Measurements from ENCODE around the gene EAF1.
"Not testable (repeated sequence)": the region's sequence is repeated elsewhere in the genome, so short reads cannot be mapped to it uniquely, and the experiment has no call there.

Gene EAF1

DNA sequence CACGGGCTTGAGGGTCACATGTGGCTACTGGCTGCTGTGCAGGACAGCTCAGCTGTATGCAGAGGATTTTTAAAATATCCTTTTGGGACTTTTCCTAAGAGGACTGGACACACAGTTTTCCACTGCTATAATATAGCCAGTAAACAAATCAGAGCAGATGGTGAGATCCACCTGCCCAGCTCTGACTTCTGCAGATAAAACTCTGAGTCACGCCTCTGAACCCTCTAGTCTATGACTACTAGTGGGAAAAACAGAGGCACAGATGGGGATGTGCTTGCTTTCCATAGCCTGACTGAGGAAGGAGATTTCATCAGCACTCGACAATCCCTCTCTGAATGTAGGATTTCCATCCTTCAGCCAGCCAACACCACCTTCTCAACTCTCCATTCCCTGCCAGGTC lies 49.0 kb downstream of the EAF1 start:
- TF ChIP-seq, protein P1, sequence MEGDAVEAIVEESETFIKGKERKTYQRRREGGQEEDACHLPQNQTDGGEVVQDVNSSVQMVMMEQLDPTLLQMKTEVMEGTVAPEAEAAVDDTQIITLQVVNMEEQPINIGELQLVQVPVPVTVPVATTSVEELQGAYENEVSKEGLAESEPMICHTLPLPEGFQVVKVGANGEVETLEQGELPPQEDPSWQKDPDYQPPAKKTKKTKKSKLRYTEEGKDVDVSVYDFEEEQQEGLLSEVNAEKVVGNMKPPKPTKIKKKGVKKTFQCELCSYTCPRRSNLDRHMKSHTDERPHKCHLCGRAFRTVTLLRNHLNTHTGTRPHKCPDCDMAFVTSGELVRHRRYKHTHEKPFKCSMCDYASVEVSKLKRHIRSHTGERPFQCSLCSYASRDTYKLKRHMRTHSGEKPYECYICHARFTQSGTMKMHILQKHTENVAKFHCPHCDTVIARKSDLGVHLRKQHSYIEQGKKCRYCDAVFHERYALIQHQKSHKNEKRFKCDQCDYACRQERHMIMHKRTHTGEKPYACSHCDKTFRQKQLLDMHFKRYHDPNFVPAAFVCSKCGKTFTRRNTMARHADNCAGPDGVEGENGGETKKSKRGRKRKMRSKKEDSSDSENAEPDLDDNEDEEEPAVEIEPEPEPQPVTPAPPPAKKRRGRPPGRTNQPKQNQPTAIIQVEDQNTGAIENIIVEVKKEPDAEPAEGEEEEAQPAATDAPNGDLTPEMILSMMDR (conservative IDR thresholded peaks at IDR 0.05) = no peak
- H3K27ac ChIP-seq = no peak overlapping the region

DNA sequence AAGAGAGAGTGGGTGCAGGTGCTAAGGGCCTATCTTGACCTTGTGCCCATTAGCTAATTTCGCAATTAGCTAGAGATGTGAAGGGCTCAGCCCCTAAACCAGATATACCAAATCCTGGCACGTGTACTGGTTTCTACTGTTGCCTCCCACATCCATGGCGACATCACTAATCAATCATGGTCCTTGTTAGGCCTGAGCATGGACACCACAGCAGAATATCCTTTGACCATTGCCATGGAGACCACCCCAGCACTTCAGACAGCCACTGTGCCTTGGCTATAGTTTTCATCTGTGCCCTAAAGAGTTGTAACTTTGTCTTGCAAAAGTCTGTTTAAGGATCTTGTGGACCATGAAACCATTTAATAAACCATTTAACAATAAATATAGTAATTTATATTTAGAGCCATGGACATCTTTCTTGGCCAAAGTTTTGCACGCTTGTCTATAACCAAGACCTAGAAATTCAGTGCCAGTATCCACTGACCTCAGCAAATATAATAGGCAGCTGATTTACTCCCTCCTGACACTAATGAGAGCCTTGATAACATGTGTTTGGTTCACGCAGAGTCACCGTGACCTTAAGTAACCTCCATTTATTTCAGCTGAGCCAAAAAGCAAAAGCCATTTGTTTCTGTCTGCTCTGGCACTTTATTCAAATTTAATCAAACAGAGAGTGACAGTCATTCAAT lies 50.7 kb downstream of the EAF1 start:
- TF ChIP-seq, protein P1 (conservative IDR thresholded peaks at IDR 0.05) = no peak

DNA sequence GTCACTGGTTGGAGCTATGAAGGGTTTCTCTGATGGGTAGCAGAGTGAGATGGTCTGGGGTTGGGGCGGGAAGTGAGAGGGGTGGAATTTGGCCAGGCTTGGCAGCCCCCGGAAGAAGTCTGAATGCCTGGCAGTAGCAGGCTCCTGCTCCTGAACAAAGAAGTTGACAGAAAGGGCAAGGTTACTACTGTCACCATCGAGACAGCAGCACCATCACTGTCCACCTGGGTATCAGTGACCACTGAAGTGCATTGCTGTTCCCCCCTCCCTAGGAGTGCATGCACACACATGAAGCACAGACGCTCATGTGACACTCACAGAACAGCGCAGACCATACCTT lies 51.2 kb downstream of the EAF1 start:
- TF ChIP-seq, protein P1 (conservative IDR thresholded peaks at IDR 0.05) = no peak
- no peak overlapping the region for H3K27ac ChIP-seq

More for the DNA sequence above, 50.7 kb downstream of the EAF1 start:
- no peak overlapping the region for H3K27ac ChIP-seq

DNA sequence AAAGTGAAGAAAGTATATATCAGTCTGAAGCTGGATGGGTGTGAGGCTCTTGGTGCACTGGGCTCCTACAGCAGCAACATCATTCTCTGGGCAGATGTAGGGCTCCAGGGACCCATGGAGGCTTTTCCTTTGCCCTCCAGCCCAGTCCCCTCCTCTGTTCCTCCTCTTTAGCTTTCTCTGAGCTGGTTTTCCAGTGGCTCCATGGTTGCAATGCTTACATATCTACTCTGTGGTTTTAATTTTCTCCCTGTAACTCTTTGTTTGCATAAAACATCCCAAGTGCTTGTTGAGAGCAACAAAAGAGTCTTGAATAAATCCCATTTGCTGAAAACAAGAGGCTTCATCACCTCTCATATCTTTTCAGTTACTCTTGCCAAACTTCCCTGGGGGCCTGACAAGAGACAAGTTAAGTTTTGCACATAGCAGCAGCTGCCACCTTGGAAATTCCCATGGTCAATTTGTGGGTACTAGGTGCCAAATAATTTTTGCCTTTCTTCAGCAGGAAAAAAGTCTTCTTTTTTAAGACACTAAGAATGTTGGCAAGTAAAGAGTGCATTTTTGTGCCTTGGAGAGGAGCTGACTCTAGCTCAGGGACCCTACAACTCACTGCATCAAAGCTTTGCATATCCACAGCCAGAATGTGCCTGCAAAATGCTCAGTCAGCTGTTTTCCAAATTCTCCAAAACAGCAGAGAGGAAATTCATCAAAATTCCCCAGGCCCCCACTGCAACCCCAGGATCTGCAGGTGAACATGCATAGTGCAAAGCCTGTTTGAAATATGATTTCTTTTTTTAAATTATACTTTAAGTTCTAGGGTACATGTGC lies 52.2 kb downstream of the EAF1 start:
- no peak overlapping the region for H3K27ac ChIP-seq
- TF ChIP-seq, protein P1 (conservative IDR thresholded peaks at IDR 0.05) = no peak

DNA sequence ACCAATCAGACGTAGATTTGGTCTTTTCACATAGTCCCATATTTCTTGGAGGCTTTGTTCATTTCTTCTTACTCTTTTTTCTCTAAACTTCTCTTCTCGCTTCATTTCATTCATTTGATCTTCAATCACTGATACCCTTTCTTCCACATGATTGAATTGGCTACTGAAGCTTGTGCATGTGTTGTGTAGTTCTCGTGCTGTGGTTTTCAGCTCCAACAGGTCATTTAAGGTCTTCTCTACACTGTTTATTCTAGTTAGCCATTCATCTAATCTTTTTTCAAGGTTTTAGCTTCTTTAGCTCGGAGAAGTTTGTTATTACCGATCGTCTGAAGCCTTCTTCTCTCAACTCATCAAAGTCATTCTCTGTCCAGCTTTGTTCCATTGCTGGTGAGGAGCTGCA lies 57.2 kb downstream of the EAF1 start:
- H3K27ac ChIP-seq = not testable (repeated sequence)

DNA sequence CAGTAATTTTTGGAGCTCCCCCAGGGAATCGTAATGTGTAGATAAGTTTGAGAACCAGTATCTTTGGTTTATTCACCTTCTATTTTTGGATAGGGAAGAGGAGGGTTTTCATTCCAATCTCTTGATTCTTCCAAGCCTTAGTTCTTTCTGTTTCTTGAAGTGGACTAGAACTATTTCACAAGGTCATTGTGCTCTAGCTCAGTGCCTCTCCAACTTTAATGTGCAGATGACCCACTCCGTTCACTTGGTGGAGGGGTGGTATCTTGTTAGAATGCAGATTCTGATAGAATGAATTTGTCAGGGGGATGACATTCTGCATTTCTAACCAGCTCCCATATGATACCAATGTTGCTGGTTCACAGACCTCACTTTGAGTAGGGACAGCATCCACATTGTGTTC lies 58.6 kb downstream of the EAF1 start:
- TF ChIP-seq, protein P1 (conservative IDR thresholded peaks at IDR 0.05) = no peak
- no peak overlapping the region for H3K27ac ChIP-seq

DNA sequence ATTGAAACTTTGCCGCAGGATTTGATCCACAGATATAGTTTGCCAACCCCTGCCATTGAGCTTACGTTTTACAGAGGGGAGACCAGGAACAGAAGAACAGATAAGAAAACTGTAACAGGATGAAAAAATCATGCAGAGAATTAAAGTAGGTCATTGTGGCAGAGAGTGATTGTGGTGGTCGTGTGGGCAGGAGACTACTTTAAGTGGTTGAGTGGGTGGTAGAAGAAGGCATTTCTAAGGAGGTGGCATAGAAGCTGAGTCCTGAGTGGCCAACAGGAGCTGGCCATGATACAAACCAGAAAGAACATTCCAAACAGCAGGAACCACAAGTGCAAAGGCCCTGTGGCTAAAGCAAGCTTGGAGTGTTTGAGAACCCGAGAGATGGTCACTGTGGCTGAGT lies 59.6 kb downstream of the EAF1 start:
- TF ChIP-seq, protein P1 (conservative IDR thresholded peaks at IDR 0.05) = no peak
- H3K27ac ChIP-seq = no peak overlapping the region

DNA sequence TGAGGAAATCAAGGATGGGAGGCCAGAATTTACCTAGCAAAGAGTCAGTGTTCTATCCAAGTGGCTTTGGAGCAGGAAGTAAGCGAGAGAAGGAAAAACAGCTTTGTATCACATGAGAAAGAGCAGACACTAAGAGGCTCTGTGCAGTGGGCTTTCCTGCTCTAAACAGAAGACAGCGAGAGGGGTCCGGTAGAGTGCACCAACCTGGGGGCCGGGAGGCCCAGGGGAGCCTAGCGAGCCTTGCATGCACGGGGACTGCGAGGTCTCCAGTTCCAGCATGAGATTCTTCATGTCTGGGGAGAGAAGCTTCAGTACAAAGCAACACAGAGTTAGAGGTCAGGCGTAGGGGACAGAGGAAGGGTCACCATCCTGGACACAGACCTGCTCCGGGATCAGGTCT lies 60.6 kb downstream of the EAF1 start:
- TF ChIP-seq, protein P1 (conservative IDR thresholded peaks at IDR 0.05) = no peak
- no peak overlapping the region for H3K27ac ChIP-seq
